PC-3 (cell line): ENCODE results near the gene MAP4K2. TPM values are rescaled to one million over a fixed set of nuclear protein-coding genes. Genes with fewer than 3 reads are reported as not detected.
A peak's percentile ranks its signal among the peaks of the same experiment; 100 is the strongest.

Experiments used
- ATAC-seq: fragments of 200-7000 bp; cut with Tn5 transposase; 2 replicates; pipeline ENCODE4 v1.9.1; 2020; ENCODE audit warnings: mild to moderate bottlenecking, moderate library complexity
- BruUV-seq: library from RNA; stranded (reverse); fragments of 400-500 nt; replicated peaks from 2 replicates; lab custom pipeline; 2021; lab: Mats Ljungman, UMichigan
- CTCF ChIA-PET: fragments of 300-600 bp; sonication (Branson Sonifier 250); formaldehyde crosslinking; loops from one replicate; lab custom pipeline; 2022; ENCODE audit warnings: antibody characterized with exemption; lab: Charles Lee
- POLR2A ChIA-PET: fragments of 300-600 bp; sonication (Branson Sonifier 250); formaldehyde crosslinking; loops from one replicate; lab custom pipeline; 2022; ENCODE audit warnings: antibody characterized with exemption; ENCODE audit not compliant: unreplicated experiment; lab: Charles Lee
- DNase-seq: peaks from one replicate; pipeline ENCODE4 v3.0.0-alpha.2; 2015
- H2AFZ ChIP-seq: fragments of 300-600 bp; sonication (generic); 2 replicates; pipeline ENCODE4 v1.6.0; 2016; ENCODE audit warnings: antibody characterized with exemption, low read length
- H3F3A ChIP-seq: fragments of 300-600 bp; sonication (generic); one replicate; pipeline ENCODE4 v1.6.0; 2017; ENCODE audit warnings: antibody characterized with exemption, low read length, control low read depth, mild to moderate bottlenecking; ENCODE audit not compliant: unreplicated experiment
- H3K27ac ChIP-seq: fragments of 300-600 bp; sonication (generic); 2 replicates; pipeline ENCODE4 v1.5.1; 2016; ENCODE audit warnings: mild to moderate bottlenecking, low read length
- H3K27me3 ChIP-seq: fragments of 300-600 bp; sonication (generic); 2 replicates; pipeline ENCODE4 v1.6.1; 2016; ENCODE audit warnings: low read length, mixed read lengths
- H3K36me3 ChIP-seq: fragments of 300-600 bp; sonication (generic); 2 replicates; pipeline ENCODE4 v1.6.1; 2016; ENCODE audit warnings: low read depth, mixed run types, low read length, mixed read lengths
- H3K4me1 ChIP-seq: fragments of 300-600 bp; sonication (generic); 2 replicates; pipeline ENCODE4 v1.5.1; 2016; ENCODE audit warnings: low read length; ENCODE audit not compliant: insufficient read depth
- H3K4me2 ChIP-seq: fragments of 300-600 bp; sonication (generic); 2 replicates; pipeline ENCODE4 v1.6.0; 2016; ENCODE audit warnings: low read length
- H3K4me3 ChIP-seq: fragments of 300-600 bp; sonication (generic); 2 replicates; pipeline ENCODE4 v1.5.1; 2016; ENCODE audit warnings: mild to moderate bottlenecking, low read length, mixed read lengths
- H3K79me2 ChIP-seq: fragments of 300-600 bp; sonication (generic); 2 replicates; pipeline ENCODE4 v1.6.1; 2017; ENCODE audit warnings: low read length, mixed read lengths
- H3K9ac ChIP-seq: fragments of 300-600 bp; sonication (generic); 2 replicates; pipeline ENCODE4 v1.6.0; 2016; ENCODE audit warnings: mild to moderate bottlenecking, low read length
- H3K9me2 ChIP-seq: fragments of 300-600 bp; sonication (generic); replicated peaks from 2 replicates; pipeline ENCODE4 v1.6.1; 2016; ENCODE audit warnings: mixed run types, low read length, mixed read lengths
- H3K9me3 ChIP-seq: fragments of 300-600 bp; sonication (generic); 2 replicates; pipeline ENCODE4 v1.6.1; 2016; ENCODE audit warnings: low read length, mixed read lengths
- H4K20me1 ChIP-seq: fragments of 300-600 bp; sonication (generic); 2 replicates; pipeline ENCODE4 v1.6.1; 2016; ENCODE audit warnings: low read length, mixed read lengths
- CTCF ChIP-seq: fragments of 300-600 bp; sonication (generic); conservative IDR thresholded peaks from 2 replicates; pipeline ENCODE4 v1.5.1; 2017; ENCODE audit warnings: antibody characterized with exemption, low read depth, mild to moderate bottlenecking, low read length
- EZH2 ChIP-seq: fragments of 300-600 bp; sonication (generic); IDR thresholded peaks from one replicate; pipeline ENCODE4 v1.6.1; 2017; ENCODE audit warnings: antibody characterized with exemption, mild to moderate bottlenecking, low read length; ENCODE audit not compliant: unreplicated experiment
- EZH2phosphoT487 ChIP-seq: fragments of 300-600 bp; sonication (generic); IDR thresholded peaks from 2 replicates; pipeline ENCODE4 v1.6.1; 2018; ENCODE audit warnings: mild to moderate bottlenecking, antibody characterized with exemption, low read length, borderline replicate concordance
- intact Hi-C: fragments of 100-400 bp; cut with micrococcal nuclease; formaldehyde crosslinking; loops from 2 replicates; pipeline ENCODE4 v1.9.0; 2023
- total RNA-seq: library from RNA; depleted of rRNA; stranded (reverse); fragments of >200 nt; gene quantifications from 2 replicates; pipeline ENCODE4 v1.2.3, GENCODE V29; 2014

The MAP4K2 gene
- total RNA-seq, 1 experiment from 2014 or later = 55.6 TPM

- no peak for DNase-seq
- no peak overlapping the region for H3K27ac ChIP-seq
- H3K36me3 ChIP-seq = no peaks in the 10 kb centered on the region; the same call in 1 of the 2 replicates
- BruUV-seq = no TSS peak
- no peaks in the 10 kb centered on the region for H3K9me2 ChIP-seq
- peaks cover 19% of the 10 kb centered on the region for H3K4me1 ChIP-seq
- H3K4me3 ChIP-seq = peak overlapping the region; percentile 79
- intact Hi-C loops = loop anchor here (2.0 kb wide), 2 partner anchors 24 to 44 kb away; partner anchors contain the start of gene SF1
- no peaks in the 10 kb centered on the region for H3K27me3 ChIP-seq
- ATAC-seq = peak; percentile 32
- H3K4me2 ChIP-seq = peak overlapping the region; percentile 77
- CTCF ChIA-PET = interaction anchor here (0.6 to 0.7 kb wide), 2 partner anchors 19 to 247 kb away, joined by 5 read pairs; no protein-coding TSS in a partner anchor
- H4K20me1 ChIP-seq = no peaks in the 10 kb centered on the region
- TF ChIP-seq CTCF (no peak), EZH2phosphoT487 (no peak)
- peak overlapping the region; percentile 37 for H3K9ac ChIP-seq
- H3K79me2 ChIP-seq = peaks cover 10% of the 10 kb centered on the region; the same call in 1 of the 2 replicates
- H3F3A ChIP-seq = peaks cover 10% of the 10 kb centered on the region
- H3K9me3 ChIP-seq = no peaks in the 10 kb centered on the region
- H2AFZ ChIP-seq = peak overlapping the region; percentile 86
- POLR2A ChIA-PET = no interaction called here
Measured at GRCh38 chr11:64802370-64803157, 450 bp downstream of the MAP4K2 start.

DNA sequence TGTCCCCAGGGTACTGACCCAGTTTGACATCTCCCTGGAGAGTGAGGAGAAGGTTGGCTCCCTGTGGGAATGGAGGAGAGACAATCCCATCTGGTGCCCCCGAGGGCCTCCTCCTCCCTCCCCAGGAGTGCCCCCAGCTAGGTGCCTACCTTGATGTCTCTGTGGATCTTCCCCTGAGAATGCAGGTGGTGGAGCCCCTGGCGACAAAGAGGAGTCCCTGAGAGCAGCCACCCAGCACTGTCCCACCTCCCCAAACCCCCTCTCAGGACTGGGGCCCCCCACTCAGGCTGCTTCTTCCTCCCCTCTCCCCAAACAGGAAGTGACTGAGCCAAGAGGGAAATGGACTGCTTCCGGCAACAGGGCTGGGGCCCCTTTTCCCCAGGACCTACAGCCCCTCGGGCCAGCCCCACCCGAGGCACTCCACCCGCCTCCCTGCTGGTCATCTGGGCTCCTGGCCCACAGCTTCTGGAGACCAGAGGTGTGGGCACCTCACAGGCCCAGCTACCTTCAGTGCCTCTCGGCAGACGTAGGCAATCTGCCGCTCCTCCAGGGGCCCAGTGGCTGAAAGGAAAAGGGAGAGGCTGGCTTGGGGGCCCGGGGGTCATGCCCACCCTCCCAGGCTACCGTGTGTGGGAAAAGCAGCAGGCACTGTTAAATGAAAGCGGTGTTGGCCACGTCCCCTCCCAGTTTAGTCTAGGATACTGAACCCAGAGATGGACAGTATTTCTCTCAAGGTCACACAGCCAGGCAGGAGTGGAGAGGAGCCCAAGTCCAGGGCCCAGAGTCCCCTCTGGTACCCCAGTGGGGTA is 1.2 kb downstream of the MAP4K2 start:
- Histone ChIP-seq H3K9me2 (no peaks in the 10 kb centered on the region), H3K4me1 (peaks cover 19% of the 10 kb centered on the region), H3K36me3 (peaks cover 4% of the 10 kb centered on the region; the same call in 1 of the 2 replicates), H4K20me1 (no peaks in the 10 kb centered on the region), H3K27me3 (no peaks in the 10 kb centered on the region), H2AFZ (no peak overlapping the region), H3F3A (peaks cover 10% of the 10 kb centered on the region), H3K4me2 (peak overlapping the region; percentile 77), H3K27ac (no peak overlapping the region), H3K9ac (peak overlapping the region; percentile 37; the same call in 1 of the 2 replicates), H3K9me3 (no peaks in the 10 kb centered on the region), H3K4me3 (peak overlapping the region; percentile 79), H3K79me2 (peaks cover 10% of the 10 kb centered on the region; the same call in 1 of the 2 replicates)
- BruUV-seq = TSS peak; percentile 13
- intact Hi-C loops = loop anchor here (2.0 kb wide), 2 partner anchors 23 to 45 kb away; partner anchors contain the start of gene SF1
- ATAC-seq (no peak), DNase-seq (no peak)
- POLR2A ChIA-PET = no interaction called here
- TF ChIP-seq CTCF (no peak), EZH2 (no peak), EZH2phosphoT487 (no peak)
- CTCF ChIA-PET = interaction anchor here (0.6 kb wide), 1 partner anchor 18 kb away, joined by 5 read pairs; no protein-coding TSS in a partner anchor
